NK-92 (cell line): Measurements from ENCODE around the gene G3BP2.
A peak's percentile ranks its signal among the peaks of the same experiment; 100 is the strongest.
"Not testable (repeated sequence)": the region's sequence is repeated elsewhere in the genome, so short reads cannot be mapped to it uniquely, and the experiment has no call there.

Experiments used
- DNase-seq: peaks from one replicate; lab custom pipeline; 2025; ENCODE audit not compliant: unreplicated experiment; lab: John Stamatoyannopoulos, UW

The G3BP2 gene

DNA sequence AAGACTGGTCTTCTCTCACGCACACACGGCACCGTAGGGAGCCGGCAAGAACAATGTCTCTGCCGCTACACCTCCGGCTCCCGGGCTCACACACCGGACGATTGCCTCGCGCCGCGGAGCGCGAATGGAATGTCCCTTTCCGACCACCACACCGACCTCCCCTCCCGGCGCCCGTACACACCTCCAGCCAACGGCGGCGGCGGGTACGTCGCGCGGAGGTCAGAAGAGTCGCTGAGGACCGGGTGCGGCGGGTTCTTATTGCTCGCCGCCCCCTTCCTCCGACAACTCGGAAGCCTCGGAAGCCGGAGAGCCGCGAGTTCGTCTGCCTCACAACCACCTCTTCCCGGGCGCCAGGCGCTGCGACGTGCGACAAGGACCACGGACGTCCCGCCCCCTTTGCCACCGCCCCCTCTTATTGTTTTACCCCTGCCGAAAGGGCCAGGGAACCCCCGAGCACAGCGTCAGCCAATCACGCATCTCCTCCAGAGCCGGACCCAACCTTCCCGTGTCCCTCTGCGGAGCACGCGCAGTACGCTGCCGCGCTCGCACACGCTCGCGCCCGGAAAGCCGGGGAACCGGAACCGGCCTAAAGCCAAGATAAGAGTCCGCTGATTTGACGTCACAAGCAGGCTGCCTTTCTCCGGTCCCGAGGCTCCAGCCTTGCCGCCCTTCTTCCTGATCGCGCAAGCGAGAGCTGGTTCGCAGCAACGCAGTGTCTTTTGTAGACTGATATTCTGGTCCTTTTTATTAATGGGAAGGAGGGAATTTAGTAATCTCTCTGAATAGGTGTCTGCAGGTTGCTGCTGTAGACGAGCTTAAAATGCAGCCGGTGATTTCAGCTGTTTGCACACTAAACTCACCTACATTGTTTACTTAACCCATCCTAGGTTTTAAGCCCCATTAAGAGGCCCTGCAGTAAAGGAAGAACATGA lies at the start of gene G3BP2:
Gene G3BP2 (minus strand): TSS at position 385 of the 932 bp plus-strand sequence. CDS start 11,386 bp downstream, outside the sequence.
- DNase-seq: peak; percentile 82

DNA sequence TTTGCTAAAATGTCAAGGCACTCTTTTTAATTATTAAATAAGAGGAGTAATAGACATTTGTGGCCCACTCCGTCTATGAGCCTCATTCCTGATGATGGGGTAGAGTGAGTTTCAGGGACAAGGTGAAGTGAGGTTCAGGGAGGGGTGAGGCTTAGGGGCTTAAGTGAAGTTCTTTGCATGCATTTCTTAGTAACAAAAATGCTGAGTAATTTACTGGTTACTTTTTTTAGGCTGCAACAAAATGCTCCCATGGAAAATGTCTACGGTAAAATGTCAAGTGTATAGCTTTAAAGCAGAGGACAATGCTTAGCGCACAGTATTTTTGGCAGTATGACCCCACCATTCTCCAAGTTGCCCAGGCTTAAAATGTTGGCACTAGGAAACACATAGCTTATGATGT lies 49.2 kb upstream of the G3BP2 start:
- no peak for DNase-seq

DNA sequence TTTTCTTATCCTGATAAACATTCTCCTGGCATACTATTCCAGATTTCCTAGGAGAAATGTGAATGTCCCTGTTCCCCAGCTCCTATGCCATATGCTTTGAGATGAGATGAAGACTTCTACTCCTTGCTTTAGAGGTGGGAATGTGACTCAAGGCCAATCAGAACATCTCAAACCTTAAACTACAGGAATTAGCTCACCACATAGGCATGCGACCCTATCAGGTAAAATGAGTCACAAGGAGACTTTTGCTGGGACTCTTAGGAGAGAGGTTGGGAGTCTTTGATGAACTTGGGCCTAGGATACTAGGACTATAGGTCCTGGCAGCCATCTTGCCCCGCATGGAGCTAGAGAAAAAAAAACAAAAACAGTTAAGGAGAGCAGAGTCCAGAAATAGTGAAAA lies 45.3 kb upstream of the G3BP2 start:
- no peak for DNase-seq

DNA sequence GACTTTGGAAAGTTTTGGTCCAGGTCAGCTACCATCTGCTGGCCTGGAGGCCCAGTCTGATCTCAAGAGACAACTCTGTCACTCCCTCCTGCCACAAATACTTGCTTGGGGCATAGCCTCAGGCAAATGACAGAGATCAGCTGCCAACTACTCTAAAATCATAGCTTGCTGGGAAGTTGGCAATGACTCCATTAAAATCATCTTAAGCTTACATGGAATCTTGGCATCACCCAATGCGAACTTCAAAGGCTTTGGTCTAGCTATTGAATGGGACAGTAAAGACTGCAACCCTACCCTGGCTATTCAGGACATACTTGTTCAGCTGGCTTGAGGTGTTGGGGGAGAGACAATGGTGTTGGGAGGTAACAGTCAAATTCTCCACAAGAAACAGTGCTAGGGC lies 44.2 kb upstream of the G3BP2 start:
- no peak for DNase-seq

DNA sequence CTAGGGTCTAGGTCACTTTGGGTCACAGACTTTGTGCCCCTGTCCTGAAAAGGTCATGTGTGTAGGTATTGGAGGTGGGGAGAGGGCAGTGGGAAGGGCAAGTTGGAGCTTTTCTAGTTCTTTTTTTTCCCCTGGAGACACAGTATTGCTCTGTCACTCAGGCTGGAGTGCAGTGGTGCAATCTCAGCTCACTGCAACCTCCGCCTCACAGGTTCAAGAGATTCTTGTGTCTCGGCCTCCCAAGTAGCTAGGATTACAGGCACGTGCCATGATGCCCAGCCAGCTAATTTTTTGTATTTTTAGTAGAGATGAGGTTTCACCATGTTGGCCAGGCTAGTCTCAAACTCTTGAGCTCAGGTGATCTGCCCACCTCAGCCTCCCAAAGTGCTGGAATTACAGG lies 42.8 kb upstream of the G3BP2 start:
- DNase-seq: not testable (repeated sequence)

DNA sequence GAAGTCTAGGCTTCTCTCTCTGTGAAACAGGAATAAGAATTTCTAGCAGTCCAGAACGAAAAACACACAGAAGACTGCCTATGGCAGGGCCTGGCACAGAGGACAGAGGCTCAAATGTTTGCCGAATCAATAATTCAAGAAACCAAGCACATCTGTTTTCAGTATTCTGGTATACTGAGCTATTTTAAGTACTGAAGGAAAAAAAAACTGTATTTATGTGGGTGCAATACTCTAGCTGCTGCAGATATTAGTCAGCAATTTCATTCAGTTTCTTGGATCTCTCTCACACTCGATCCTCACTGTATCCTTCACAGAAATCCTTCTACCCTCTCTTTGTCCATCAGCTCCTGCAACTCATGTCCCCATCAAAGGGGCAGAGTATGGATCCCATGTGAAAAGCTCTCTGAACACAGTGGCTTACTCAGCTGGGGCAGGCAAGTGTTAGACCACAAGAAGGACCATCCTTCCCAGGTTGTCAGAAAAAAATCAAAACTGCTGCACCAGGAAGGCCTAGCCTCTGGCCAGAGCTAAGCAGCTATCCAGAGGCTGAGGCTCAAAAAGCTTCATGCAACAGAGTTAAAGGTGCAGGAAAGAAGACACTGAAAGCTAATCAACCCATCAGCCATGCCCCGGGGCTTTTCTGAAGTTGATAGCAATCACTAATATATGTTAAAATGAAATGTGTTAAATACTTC lies 42.0 kb upstream of the G3BP2 start:
- no peak for DNase-seq

DNA sequence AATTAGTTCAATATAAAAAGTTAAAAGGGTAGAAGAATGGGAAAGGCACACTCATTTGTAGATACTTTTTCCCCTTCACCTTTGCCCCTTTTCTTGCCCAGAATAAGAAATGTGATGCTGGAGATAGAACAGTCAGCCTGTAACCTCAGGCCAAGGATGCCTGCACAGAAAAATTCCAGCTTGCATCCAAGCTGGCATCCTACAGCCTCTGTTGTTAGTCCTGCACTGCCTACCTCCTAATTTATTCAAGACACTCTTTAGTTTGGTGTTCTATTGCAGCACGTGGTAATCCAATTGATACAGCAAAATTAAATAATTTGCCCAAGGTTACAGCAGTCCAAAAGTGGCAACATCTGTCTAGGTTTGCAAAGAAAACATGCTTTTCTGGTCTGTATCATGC lies 41.5 kb upstream of the G3BP2 start:
- no peak for DNase-seq

DNA sequence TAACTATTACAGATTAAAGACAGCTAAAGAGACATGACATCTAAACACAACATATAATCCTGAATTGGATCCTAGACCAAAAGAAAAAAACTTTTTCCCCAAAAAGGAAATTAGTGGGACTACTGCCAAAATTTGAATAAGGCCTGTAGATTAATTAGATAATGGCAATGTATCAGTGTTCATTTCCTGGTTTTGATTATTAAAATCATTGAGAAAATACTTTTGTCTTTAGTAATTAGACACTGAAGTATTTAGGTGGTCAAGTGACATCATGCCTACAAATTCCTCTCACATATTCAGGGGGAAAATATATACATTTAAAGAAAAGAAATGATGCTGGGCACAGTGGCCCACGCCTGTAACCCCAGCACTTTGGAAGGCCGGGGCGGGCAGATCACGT lies 40.8 kb upstream of the G3BP2 start:
- no peak for DNase-seq

DNA sequence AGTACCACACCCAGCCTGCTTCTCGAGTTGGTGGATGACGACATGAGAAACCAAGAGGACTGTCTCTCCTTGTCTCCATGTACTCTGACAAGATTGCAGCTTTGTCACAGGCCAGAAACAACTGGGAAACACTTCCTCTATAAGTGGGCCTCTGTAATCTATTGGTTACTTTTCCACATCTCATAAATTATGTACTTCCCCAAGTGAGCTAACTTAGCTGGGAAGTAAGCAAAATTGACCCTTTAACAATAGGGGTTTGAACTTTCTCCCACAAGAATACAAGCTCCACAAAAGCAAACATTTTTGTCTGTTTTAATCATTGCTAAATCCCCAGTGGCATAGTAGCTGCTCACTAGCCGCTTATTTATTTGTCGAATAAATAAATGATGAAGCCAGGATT lies 37.0 kb upstream of the G3BP2 start:
- no peak for DNase-seq

DNA sequence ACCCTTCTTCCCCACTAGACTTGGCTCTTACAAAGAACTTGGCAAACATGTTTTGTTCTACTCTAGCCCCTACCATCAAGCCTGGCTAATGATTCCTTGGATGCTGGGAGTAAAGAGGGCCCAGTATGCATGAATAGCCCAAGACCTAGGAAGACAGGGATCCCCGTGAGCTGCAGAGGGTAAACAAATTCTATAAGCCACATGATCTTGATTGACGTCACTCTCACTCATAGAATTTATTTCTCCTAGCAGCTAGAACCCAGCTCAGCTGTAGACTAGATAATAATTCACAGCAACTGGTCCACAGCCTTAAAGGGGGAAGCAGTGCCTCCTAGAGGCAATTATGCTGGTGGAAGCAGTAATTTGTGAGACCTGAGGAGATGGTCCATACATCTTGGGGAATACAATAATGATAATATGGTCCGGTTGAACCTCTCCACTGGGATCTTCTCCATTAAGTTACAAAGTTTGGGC lies 35.0 kb upstream of the G3BP2 start:
- no peak for DNase-seq

DNA sequence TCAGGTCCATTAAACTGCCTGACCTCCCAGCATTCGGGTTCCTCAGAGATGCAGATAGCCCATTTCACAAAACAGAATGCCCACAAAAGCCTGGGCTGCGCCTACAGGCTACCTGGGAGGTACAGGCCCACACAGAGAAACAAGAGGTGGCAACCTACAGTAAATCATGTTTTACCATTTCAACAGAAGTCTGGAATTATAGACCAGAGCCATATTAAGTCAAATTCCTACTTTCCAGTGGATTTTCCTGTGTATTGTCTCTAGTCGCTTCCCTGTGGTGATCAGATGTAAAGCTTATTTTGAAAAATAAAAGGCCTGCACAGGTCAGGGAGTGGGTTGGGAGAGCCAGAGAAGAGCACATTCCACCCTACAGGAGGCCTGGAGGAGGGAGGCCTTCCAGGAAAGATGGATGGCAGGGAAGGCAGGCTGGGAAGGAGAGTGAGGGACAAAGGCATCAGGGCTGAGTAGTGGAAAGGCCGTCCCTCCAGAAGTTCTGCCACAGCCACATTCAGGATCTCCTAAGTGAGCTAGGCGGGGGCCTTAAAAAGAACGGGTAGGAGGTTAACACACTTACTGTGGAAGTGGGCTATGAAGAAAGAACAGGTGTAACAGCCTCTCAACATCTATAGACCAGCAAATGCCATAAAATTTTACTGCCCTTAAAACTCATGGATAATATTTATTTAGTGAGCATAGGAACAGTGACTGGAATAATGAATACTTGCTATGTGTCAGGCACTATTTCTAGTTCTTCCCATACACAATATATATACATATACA lies 32.2 kb upstream of the G3BP2 start:
- no peak for DNase-seq

DNA sequence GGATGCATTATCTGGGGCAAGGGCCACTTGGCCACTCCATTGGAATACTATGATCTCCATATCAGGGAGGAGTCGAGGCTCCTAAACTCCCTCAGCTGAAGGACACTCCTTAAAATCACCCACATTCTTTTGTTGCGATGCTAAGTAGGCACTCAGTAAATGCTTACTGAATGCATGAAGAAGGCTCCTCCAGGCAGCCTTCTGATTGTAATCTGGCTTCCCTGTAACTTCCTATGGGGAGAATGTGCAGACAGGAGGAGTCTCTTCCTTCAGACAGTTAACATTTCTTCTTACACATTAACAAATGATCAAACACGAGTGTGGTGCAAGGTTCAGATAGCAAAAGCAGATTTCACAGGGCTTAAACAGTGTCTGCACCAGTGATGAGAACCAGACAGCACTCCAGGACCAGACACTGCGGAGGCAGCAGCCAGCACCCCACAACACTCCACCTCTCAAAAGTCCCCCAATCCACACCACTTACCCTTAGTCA lies 29.8 kb upstream of the G3BP2 start:
- DNase-seq: no peak

DNA sequence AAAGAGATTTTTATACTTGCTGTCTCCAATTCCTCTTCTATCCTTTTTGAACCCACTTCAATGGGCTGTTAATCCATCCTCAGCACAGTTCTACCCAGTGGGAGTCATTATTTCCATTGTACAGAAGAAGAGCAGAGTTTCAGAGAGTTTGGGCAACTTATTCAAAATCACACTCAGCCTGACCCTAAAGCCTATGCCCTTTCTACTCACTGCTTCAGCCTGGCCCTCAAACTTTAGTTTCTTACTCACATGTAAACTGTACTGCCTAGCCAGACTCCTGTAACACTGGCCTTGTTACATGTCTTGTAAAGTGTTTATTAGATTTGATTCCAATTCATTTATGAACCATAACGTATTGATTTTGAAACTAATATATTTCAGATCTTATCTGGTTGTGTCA lies 26.1 kb upstream of the G3BP2 start:
- no peak for DNase-seq

DNA sequence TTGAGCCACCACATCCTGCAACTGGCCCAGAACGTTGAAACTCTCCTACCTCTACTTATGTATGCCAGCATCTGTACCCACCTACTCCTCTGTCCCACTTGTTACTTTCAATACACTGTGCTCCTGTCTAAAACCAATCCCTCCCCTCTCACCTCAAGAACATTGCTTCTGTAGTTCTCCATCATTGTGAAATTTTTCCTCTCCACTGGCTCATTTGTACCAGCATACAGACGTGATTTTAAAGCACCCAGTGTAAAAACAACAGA lies 25.7 kb upstream of the G3BP2 start:
- no peak for DNase-seq

DNA sequence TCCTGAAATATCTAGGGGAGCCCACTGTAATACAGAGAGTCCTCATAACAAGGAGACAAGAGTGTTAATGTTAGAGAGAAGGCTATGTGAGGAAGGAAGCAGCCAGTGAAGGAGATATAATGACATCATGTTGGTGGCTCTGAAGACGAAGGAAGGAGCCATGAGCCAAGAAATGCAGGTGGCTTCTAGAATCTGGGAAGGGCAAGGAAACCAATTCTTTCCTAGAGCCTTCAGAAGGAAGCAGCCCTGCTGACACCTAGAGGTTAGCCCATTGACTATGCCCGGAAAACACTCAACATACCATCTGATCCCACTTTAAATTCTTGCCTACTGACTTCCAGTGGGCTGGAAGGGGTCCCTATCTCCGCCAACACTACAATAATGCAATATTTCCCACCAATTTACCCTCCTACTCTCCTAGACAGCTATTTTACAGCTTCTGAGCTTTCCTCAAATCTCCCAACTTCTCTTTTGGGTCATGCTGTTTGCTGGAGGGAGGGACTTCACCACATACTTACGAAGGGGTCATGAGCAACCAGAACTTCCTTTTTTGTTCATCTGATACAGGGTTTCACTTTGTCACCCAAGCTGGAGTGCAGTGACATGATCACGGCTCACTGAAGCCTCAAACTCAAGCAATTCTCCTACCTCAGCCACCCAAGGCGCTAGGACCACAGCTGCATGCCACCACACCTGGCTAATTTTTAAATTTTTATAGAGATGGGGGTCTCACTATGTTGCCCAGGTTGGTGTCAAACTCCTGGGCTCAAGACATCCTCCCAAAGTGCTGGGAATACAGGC lies 25.2 kb upstream of the G3BP2 start:
- no peak for DNase-seq

DNA sequence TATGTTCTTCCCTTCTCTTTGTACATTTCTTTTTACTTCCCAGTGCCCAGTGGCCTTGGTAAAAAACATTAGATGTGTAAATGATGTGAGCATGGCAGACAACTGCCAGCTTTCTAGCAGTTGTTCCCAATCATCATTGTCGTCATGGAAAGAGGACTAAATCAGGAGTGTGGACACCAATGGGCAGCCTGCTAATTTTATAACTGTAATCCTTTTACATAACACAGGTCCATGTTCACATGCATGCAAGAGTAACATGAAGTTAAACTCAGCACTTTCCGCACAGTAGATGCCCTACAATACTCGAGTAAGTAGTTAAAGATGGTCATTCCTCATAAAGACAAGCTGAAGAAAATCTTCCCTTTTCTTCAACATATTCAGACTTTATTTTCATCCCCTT lies 23.4 kb upstream of the G3BP2 start:
- no peak for DNase-seq

DNA sequence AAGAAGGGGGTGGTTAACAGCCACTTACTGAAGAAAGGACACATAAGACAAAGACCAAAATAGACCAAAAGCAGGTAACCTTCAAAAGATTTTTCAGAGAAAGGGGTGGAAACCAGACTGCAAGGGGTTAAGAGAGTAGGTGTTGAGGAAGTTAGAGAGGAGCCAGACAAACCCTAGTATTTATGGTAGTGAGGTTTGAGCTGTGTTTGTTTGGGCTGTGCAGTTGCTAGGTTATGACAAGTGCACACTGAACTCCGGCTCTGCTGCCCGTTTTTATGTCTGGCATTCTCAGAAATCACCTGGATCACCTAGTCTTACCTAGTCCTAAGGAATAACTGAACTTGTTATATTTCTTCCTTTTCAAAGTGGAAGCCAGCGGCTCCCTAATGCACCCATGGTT lies 22.9 kb upstream of the G3BP2 start:
- no peak for DNase-seq

DNA sequence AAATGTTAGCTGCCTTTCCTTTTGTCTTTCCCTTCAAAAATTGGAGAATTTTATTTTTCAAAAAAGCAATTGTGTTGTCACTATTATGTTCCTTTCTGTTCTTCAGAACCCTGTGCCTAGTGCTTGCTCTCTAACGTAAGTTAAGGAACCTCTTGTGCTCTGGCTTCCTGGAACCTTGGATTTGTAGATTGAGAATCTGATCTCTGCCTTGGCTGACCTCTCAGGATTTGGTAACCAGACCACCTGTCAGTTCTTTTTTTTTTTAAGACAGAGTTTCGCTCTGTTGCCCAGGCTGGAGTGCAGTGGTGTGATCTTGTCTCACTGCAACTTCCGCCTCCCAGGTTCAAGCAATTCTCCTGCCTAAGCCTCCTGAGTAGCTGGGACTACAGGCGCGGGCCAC lies 18.9 kb upstream of the G3BP2 start:
- DNase-seq: not testable (repeated sequence)

DNA sequence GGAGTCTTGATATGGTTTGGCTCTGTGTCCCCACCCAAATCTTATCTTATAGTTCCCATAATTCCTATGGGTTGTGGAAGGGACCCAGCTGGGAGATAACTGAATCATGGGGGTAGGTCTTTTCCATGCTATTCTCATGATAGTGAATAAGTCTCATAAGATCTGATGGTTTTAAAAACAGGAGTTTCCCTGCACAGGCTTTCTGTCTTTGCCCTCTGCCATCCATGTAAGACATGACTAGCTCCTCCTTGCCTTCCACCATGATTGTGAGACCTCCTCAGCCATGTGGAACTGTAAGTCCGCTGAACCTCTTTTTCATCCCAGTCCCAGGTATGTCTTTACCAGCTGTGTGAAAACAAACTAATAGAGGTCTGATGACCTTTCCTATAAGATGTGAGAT lies 13.9 kb upstream of the G3BP2 start:
- DNase-seq: not testable (repeated sequence)

DNA sequence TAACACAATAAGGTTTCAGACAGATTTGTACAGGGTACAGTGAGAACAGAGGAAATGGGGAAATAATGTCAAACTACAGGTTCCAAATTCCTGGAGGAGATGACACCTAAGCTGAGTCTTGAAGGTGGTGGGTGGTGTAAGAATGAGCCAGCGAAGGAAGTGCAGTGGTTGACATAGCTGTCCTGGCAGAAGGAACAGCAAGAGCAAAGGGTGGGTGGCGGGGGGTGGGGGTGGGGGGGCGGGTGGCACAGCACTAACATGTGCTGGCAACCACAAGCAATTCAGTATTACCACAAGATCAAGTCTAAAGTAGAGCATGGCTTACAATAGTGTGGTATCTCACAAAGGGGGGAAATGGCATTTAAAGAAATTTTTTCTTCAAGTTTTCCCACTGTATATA lies 13.1 kb upstream of the G3BP2 start:
- no peak for DNase-seq
